HFF-Myc (cell line): Measurements from ENCODE around the gene DHX34.

Source experiments
- DNase-seq: peaks from one replicate; pipeline ENCODE4 v3.0.0-alpha.2; 2011; ENCODE audit warnings: low read depth; ENCODE audit errors: extremely low read depth
- H3K4me3 ChIP-seq: replicated peaks from 2 replicates; pipeline ENCODE4 v1.5.1; 2011; ENCODE audit warnings: low read depth, mild to moderate bottlenecking, control low read depth, low read length
- TF ChIP-seq, protein P1 (sequence below): IDR thresholded peaks from 2 replicates; pipeline ENCODE4 v1.5.1; 2012; ENCODE audit warnings: mild to moderate bottlenecking, low read depth, low read length, control low read depth; ENCODE audit errors: missing control alignments

Gene DHX34

DNA sequence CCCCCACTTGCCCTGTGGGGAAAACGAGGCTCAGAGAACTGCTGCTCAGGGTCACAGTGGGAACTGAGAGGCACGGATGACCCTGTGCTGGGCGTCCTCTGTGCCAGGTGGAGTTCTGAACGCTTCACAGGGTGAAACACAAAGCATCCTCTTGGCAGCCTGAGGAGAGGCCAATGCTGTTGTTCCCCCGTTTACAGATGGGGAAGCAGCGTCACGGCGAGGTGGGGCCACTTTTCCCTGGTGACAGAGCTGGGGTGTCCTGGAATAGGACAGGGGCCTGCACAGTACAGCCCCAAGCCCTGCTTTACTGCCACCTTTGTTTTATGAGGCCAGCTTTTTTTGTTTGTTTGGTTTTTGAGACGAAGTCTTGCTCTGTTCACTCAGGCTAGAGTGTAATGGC is 22.1 kb downstream of the DHX34 start:
- TF ChIP-seq, protein P1, sequence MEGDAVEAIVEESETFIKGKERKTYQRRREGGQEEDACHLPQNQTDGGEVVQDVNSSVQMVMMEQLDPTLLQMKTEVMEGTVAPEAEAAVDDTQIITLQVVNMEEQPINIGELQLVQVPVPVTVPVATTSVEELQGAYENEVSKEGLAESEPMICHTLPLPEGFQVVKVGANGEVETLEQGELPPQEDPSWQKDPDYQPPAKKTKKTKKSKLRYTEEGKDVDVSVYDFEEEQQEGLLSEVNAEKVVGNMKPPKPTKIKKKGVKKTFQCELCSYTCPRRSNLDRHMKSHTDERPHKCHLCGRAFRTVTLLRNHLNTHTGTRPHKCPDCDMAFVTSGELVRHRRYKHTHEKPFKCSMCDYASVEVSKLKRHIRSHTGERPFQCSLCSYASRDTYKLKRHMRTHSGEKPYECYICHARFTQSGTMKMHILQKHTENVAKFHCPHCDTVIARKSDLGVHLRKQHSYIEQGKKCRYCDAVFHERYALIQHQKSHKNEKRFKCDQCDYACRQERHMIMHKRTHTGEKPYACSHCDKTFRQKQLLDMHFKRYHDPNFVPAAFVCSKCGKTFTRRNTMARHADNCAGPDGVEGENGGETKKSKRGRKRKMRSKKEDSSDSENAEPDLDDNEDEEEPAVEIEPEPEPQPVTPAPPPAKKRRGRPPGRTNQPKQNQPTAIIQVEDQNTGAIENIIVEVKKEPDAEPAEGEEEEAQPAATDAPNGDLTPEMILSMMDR = no peak
- no peak for DNase-seq
- H3K4me3 ChIP-seq = no peak overlapping the region

DNA sequence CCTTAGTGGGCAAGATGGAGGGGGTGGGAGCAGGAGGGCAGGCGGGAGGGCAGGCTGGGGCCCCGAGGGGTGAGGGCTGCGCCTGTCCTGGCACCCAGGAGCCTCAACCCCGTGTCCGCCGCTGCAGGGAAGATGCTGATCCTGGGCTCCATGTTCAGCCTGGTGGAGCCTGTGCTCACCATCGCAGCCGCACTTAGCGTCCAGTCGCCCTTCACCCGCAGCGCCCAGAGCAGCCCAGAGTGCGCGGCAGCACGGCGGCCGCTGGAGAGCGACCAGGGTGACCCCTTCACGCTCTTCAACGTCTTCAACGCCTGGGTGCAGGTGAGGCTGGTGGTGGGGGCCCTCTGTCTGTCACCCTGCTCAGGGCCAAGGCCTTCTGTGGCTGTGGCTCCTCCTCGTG is 23.5 kb downstream of the DHX34 start:
- H3K4me3 ChIP-seq = no peak overlapping the region
- TF ChIP-seq, protein P1 = no peak
- DNase-seq = no peak

DNA sequence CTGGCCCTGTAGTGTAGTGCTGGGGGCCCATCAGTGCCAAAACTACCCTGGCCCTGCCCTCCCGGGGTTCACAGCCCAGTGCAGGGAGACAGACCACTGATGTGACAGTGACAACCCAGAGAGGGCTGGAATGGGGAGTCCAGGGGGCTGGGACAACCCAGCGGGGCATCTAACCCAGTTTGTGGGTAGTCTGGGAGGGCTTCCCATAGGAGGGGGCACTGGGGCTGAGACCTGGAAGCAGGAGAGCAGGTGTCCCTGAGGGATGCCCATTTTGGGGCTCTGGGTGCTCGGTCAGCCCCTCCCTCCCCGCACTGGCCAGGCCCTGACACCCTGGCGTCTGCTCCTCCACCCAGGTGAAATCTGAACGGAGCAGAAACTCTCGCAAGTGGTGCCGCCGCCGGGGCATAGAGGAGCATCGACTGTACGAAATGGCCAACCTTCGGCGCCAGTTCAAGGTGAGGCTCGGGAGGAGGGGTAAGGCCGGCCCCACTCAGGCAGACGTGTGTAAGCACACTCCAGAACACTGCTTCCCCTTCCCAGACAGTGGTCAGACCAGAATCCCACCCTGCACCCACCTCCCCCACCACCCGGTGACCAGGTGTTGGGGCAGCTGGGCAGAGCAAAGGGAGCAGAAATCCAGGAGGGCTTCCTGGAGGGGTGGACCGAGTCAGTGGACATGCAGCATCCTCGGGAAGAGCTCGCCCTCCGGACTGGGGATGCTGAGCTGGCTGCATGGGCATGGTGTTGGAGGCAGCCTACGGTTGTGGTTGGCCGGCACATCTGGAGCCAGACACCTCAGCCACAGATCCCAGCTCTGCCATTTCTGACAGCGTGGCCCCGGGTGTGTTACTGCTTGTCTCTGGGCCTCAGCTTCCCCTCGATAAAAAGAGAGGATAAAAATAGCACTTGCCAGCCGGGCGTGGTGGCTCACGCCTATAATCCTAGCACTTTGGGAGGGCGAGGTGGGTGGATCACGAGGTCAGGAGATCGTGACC is 24.4 kb downstream of the DHX34 start:
- TF ChIP-seq, protein P1 = no peak
- H3K4me3 ChIP-seq = no peak overlapping the region
- no peak for DNase-seq

DNA sequence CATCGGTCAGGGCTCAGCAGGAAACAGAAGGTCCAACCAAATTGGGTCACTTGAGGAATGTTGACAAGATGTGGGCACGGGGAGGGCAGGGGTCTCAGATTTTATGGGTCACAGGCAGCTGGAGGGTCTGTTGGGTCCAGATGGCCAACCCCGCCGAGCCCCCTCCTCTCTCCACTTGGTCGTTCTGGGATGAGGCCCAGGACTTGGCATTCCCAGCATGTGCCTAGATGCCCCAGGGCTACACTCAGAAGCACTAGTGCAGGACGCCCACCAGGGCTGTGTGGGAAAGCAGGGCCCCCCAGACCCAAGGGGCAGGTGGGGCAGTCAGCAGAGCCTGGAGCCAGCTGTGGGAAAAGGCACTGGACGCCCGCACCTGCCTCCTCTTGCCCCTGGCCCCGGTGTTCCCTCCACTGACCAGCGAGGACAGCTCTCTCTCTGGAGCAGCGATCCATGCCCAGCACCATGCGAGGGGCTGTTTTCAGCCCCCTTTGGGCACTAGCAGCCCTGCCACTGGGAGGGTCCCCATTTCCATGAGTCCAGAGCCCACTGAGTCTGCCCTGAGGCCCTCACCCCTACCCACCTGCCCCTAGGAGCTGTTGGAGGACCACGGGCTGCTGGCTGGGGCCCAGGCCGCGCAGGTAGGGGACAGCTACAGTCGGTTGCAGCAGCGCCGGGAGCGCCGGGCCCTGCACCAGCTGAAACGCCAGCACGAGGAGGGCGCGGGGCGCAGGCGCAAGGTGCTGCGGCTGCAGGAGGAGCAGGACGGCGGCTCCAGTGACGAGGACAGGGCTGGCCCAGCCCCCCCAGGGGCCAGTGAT is 26.0 kb downstream of the DHX34 start:
- TF ChIP-seq, protein P1 = no peak
- DNase-seq = no peak
- H3K4me3 ChIP-seq = no peak overlapping the region

DNA sequence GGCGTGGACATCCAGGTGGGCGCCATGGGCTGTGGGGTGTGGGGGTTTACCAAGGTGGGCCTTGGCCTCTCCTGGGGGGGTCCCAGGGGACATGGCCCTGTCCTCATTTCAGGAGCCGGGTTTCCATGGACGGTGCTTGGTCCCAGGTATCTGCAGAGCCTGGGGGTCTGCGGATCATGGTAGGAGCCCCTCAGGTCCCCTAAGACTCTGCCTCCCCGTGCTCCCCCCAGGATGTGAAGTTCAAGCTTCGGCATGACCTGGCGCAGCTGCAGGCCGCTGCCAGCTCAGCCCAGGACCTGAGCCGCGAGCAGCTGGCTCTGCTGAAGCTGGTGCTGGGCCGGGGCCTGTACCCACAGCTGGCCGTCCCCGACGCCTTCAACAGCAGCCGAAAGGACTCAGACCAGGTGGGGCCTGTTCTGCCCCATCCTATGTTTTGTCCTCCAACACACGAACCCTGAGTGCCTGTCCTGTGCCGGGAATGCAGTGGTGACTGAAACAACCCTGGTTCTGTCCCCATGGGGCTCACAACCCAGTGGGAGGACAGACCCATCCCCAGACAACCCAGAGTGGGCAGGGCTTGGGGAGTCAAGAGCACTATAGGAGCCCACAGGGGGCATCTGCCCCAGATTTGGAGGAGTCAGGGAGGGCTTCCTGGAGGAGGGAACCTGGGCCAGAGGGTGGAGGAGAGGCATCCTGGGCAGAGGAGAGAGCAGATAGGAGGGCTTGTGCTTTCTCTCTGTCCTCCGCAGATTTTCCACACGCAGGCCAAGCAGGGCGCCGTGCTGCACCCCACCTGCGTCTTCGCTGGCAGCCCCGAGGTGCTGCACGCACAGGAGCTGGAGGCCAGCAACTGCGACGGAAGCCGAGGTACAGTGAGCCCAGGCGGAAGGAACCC is 26.8 kb downstream of the DHX34 start:
- TF ChIP-seq, protein P1 = no peak
- no peak overlapping the region for H3K4me3 ChIP-seq
- DNase-seq = no peak

DNA sequence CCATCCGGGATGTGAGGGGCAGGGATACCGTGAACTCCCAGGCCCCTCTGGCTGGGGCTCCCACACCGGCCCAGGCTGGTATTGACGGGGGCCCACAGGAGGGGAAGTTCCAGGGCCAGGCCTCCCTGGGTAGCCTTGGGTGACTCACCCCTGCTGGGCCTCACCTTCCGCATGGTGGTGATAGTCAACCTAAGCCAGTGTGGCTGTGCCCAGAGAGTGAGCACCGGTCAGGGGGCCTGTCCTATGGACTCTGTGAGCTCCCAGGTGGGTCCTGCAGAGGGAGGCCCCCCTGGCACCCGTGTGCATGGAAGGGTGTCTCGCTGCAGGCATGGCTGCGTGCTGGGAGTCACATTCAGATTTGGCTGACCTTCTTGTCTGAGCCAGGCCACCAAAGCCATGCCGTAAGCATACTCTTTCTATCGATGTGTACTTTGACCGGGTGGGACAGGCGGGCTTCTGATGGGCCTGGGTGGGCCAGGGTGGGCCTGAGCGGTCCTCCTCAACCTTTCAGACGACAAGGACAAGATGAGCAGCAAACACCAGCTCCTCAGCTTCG is 27.6 kb downstream of the DHX34 start:
- no peak overlapping the region for H3K4me3 ChIP-seq
- TF ChIP-seq, protein P1 = no peak
- DNase-seq = no peak
